Activated CD4-positive, alpha-beta T cell treated with anti-CD3 and anti-CD28 coated beads for 24 hours (primary cell): ENCODE measurements around the gene CYB561D1.

Source experiments
- DNase-seq, 2 donors: peaks; one replicate each; pipeline ENCODE4 v3.0.0-alpha.2; 2020; ENCODE audit warnings: low read depth in 2 of 2

CYB561D1 gene

GRCh38 chr1:109481646-109482045 is 12.2 kb upstream of the CYB561D1 start:
- DNase-seq: no peak

GRCh38 chr1:109482242-109482641 is 11.7 kb upstream of the CYB561D1 start:
- no peak for DNase-seq

- no peak for DNase-seq
Measured at GRCh38 chr1:109482791-109483671, 10.9 kb upstream of the CYB561D1 start.

GRCh38 chr1:109483672-109484518 is 10.0 kb upstream of the CYB561D1 start, which contains the start of gene ATXN7L2:
Gene ATXN7L2 (plus strand): TSS chr1:109483905. CDS start chr1:109483954, 49 bp downstream.
- peak; percentile 78 to 83 for DNase-seq

GRCh38 chr1:109484519-109484975 is 9.3 kb upstream of the CYB561D1 start:
- no peak for DNase-seq

GRCh38 chr1:109485001-109485400 is 8.9 kb upstream of the CYB561D1 start:
- DNase-seq: no peak

- DNase-seq: no peak
Measured at GRCh38 chr1:109487261-109487660, 6.6 kb upstream of the CYB561D1 start.

GRCh38 chr1:109488201-109488600 is 5.7 kb upstream of the CYB561D1 start:
- no peak for DNase-seq

GRCh38 chr1:109488696-109489095 is 5.2 kb upstream of the CYB561D1 start:
- DNase-seq: no peak

GRCh38 chr1:109490029-109490933 is 3.6 kb upstream of the CYB561D1 start:
- DNase-seq: peak; percentile 54 to 58

- no peak for DNase-seq
Measured at GRCh38 chr1:109490934-109491302, 3.0 kb upstream of the CYB561D1 start.

GRCh38 chr1:109491372-109491771 is 2.5 kb upstream of the CYB561D1 start:
- DNase-seq: no peak

GRCh38 chr1:109492779-109493178 is 1.1 kb upstream of the CYB561D1 start:
- DNase-seq: no peak

GRCh38 chr1:109493227-109493626 is 667 bp upstream of the CYB561D1 start:
- DNase-seq: no peak

- DNase-seq: no peak
Measured at GRCh38 chr1:109495738-109496137, 1.8 kb downstream of the CYB561D1 start.

GRCh38 chr1:109497449-109498160 is 3.7 kb downstream of the CYB561D1 start:
- no peak for DNase-seq

GRCh38 chr1:109498161-109498801 is 4.4 kb downstream of the CYB561D1 start:
- DNase-seq: no peak

- no peak for DNase-seq
Measured at GRCh38 chr1:109499081-109499480, 5.2 kb downstream of the CYB561D1 start.

- peak in 1 of 2 donors; percentile 52 for DNase-seq
Measured at GRCh38 chr1:109499661-109500536, 6.0 kb downstream of the CYB561D1 start.
